GM12892 (cell line): ENCODE data around the gene FNDC1.

Source experiments
- POLR2A ChIP-seq: IDR thresholded peaks from 2 replicates; pipeline ENCODE4 v1.6.1; 2011; ENCODE audit warnings: low read depth, low read length, control low read depth
- POLR2AphosphoS5 ChIP-seq: IDR thresholded peaks from 2 replicates; pipeline ENCODE4 v1.6.1; 2011; ENCODE audit warnings: low read depth, low read length, control low read depth

GRCh38 chr6:159303784-159304183, 134.6 kb downstream of the FNDC1 start:
- TF ChIP-seq POLR2AphosphoS5 = no peak
- TF ChIP-seq POLR2A = no peak
